Stomach (tissue), 4 donors: Measurements from ENCODE around the gene RXFP3.

Source experiments
- CTCF ChIP-seq, 7 experiments: fragments of 450-650 bp in 4 of 7; fragments of 200-600 bp in 3 of 7; sonication (generic) in 3 of 7; IDR thresholded peaks; one replicate each; pipeline ENCODE4 v1.5.1; 2016 to 2019; ENCODE audit warnings: antibody characterized with exemption in 7 of 7, control low read depth in 2 of 7, mild to moderate bottlenecking in 1 of 7
- POLR2A ChIP-seq, 4 donors: fragments of 450-650 bp; IDR thresholded peaks; one replicate each; pipeline ENCODE4 v1.6.1; 2016; ENCODE audit warnings: antibody characterized with exemption in 4 of 4, control low read depth in 2 of 4, mild to moderate bottlenecking in 1 of 4, moderate library complexity in 1 of 4
- POLR2AphosphoS5 ChIP-seq, 3 donors: sonication (generic); formaldehyde crosslinking; IDR thresholded peaks; one replicate each; pipeline ENCODE4 v1.6.1; 2016; ENCODE audit warnings: antibody characterized with exemption in 3 of 3

GRCh38 chr5:33929925-33930690, 6.1 kb upstream of the RXFP3 start:
- TF ChIP-seq CTCF (IDR thresholded peaks at IDR 0.05) (no peak), POLR2AphosphoS5 (IDR thresholded peaks at IDR 0.05) (no peak), POLR2A (IDR thresholded peaks at IDR 0.05) (no peak)
